GM10266 (cell line): Measurements from ENCODE around the gene ODF2L.

ENCODE experiments used
- DNase-seq: peaks from one replicate; pipeline ENCODE4 v3.0.0; 2012; ENCODE audit errors: extremely low spot score
- CTCF ChIP-seq: IDR thresholded peaks from 2 replicates; pipeline ENCODE4 v1.5.1; 2012; ENCODE audit warnings: mild to moderate bottlenecking, low read depth; ENCODE audit not compliant: control insufficient read depth, insufficient read depth; ENCODE audit errors: missing control alignments

The ODF2L gene

GRCh38 chr1:86322241-86322640 lies 73.9 kb downstream of the ODF2L start:
- no peak for TF ChIP-seq CTCF

GRCh38 chr1:86318436-86318835 lies 77.7 kb downstream of the ODF2L start:
- no peak for TF ChIP-seq CTCF
- no peak for DNase-seq

More at GRCh38 chr1:86322241-86322640, 73.9 kb downstream of the ODF2L start:
- no peak for DNase-seq

GRCh38 chr1:86317926-86318325 lies 78.2 kb downstream of the ODF2L start:
- TF ChIP-seq CTCF = no peak
- no peak for DNase-seq

- DNase-seq = no peak
- no peak for TF ChIP-seq CTCF
These were observed 90.4 kb downstream of the ODF2L start for GRCh38 chr1:86305731-86306130.

- TF ChIP-seq CTCF = no peak
- no peak for DNase-seq
These were observed 93.0 kb downstream of the ODF2L start for GRCh38 chr1:86303041-86303690.
